GM18951 (cell line): ENCODE data around the gene TFDP1.

Experiments used
- POLR2A ChIP-seq: IDR thresholded peaks from 4 replicates; pipeline ENCODE4 v1.6.1; 2011; ENCODE audit warnings: mild to moderate bottlenecking; ENCODE audit not compliant: insufficient read length, insufficient read depth; ENCODE audit errors: extremely low read depth
- in situ Hi-C: fragments of 300-500 bp; cut with MboI; formaldehyde crosslinking; loops from one replicate; pipeline ENCODE4 v1.12.0; 2022; ENCODE audit warnings: low sequenced_read_pairs, mixed read lengths, inconsistent platforms; ENCODE audit not compliant: unreplicated experiment

TFDP1 gene

DNA sequence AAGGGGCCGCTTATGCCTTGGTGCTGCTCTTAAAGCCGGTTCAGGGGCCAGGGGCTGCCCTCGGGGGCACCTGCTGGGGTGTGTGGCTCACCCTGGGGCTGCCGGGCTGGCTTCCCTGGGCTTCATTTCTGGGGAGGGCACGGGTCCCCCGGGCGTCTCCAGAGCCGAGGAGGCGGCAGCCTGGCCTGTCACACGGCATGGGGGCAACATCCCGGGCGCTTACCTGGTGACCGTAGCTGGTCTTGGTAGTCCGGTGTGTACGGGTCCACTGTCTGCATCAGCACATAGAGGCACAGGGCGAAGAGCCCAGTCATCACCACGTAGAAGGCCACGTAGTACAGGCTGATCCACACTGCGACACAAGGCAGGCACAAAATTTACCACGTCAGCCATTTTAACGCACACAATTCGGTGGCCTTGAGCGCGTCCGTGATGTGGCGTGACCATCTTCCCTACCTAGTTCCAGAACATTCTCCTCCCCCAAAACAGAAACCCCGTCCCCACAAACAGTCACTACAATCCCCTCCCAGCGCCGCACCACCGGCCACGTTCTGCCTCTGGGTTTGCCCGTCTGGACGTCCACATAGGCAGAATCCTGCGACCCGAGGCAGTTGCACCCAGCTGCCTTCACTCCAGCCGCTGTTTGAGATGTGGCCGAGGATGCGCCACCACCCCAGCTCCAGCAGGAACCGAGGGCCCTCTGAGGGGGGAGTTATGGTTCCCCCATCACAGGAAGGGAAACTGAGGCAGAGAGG is 70.2 kb downstream of the TFDP1 start:
- no peak for TF ChIP-seq POLR2A
- in situ Hi-C loops = no loop called here

DNA sequence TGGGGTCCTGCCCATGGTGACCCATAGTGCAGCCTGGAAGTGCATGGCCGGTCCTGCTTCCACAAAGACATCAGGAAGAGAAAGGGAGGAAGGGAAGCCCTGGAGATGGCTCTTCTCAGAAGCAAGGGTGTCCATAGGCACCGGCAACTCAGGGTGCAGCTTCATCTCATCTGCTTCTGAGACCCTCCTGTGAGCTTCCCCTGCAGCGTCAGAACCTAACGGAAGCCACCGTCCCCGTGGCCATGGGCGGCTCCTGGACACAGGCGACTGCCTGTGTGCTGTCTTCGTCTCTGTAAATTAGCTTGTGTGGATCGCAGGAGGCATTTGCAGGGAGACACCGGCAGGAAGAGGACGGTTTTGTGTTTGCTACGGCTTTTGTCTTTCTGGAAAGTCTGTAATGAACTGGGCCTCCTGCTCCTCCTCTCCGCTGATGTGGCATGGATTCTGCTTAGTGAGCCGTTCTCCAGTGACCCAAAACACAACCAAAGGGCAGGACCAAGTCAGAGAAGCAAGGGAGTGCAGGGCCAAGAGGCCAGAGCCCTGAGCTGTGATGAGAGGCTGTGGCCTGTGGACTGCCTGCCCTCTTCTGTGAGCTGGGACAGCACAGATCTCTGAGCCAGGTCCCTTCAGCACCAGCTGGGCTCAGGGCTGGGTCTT is 70.9 kb downstream of the TFDP1 start:
- in situ Hi-C loops = no loop called here

DNA sequence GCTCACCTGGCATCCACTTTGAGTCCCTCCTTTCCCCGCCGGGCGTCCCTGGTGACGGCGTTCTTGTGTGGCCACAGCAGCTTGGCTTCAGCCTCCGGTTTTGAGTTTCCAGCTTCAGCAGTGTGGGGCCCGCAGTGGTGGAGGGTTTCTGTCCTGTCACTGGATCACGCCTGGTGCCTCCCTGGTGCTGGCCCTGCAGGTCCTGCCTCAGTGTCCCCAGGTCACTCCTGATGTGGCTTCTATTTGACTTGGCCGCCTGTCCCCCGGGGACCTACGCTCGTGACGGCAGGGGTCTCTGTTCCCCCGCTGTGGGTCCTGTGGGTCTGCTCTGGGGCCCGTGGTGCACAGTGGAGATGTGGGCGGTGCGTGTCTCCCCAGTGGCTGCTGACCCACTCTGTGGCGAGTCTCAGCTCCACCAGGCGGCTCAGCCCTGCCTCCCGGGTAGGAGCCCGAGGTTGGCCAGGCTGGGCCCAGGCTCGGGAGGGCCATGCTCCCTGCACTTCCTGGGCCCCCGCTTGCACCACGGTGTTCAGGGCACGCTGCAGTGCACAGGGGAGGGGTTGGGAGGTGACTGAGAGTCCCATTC is 71.5 kb downstream of the TFDP1 start:
- in situ Hi-C loops = no loop called here
- TF ChIP-seq POLR2A = no peak

More for the DNA sequence above, 70.9 kb downstream of the TFDP1 start:
- TF ChIP-seq POLR2A = no peak

DNA sequence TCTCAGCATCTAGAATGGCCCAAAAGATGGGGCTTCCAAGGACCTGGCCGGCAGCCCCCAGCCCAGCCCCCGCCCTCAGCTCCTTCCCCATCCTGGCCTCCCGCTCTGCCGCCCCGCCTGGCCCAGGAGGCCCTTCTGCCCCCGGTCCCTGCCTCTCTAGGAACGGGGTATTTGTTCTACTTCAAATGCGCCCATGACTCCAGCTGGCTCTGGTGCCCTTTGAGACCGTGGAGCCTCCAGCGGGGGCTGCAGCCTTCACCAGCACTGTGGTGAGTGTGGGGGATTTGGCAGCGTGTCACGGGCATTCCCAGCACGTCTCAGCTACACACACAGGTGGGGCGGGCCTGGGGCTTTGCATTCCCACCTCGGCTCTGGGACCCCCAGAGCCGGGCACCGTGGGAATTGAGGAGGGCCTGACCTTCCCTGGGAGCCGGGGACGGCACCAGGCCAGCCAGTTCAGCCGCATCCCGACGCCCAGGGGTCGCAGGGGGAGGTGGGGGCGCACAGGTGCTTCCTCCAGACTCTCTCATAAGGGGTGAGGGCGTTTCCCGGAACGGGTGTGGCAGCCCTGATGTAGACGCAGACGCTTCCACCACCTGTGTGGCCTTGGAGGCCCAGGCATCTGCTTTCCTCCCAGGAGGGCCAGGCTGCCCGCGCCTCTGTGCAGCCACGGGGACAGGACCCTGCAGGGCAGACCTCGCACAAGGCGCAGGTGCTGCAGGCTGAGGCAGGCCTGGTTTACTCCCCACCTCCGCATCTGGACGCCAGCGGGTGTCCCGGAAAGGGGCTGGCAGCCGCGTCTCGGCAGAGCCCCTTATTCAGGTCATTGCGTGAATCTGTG is 72.5 kb downstream of the TFDP1 start:
- TF ChIP-seq POLR2A = no peak
- in situ Hi-C loops = no loop called here

DNA sequence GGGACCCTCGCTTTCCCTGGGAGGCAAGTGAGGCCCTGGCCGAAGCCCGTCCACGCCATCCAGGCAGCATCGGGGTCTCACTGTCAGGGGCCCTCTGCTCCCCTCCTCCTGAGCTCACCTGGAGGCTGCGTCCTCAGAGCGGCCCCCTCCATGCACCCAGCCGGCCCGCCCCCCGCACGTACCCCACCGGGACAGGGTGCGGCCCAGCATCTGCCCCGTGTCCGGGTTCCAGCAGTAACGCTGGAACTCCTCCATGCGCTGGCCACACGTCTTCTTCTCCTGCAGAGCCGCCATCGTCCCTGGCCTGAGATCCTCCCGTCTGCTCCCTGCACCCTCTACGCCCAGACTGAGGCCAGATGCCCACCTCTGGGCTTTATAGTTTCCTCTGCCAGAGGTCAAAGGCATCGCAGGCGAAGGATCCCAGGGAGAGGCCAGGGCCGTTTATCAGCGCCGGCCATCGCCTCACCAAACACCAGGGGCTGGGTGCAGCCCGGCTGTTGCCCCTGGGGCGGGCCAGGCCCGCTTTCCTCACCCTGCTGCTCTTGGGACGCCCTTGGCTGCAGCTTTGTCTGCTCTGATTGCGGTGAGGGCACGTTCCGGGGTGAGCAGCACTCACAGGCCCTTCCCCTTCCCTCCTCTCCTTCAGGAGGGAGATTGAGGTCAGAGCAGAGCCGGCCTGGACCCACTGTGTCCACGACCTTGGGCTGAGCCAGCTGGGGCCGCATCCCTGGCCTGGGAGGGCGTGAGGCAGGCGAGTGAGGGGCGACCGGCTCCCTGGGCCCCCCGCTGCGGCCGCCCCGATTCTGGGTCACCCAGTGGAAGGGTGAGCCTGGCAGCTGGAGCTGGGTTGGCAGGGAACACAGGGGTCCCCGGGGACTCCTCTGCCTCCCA is 73.5 kb downstream of the TFDP1 start, which contains the start of gene ATP4B:
Gene ATP4B, minus strand, starts transcription at position 348 of the 891 bp plus-strand sequence. Its CDS starts 54 bp downstream, at position 294.
- no peak for TF ChIP-seq POLR2A
- in situ Hi-C loops = no loop called here

DNA sequence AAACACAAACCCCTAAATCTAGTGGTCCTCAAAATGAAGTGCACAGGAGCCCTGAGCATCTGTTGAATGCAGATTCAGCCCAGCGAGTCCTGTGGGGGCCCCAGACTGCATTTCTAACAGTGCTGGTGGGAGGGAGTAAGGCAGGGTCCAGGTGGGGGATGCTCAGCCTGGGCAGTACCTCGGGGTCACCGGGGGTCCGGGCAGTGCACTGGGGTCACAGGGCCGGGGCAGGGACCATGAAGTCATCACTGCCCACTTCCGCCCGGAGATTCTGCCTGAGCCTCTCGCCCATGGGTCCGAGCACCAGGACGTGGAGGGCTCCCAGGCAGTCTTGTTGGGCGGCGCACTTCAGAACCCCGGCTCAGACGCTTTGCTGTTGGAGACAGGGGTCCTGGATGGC is 74.3 kb downstream of the TFDP1 start:
- TF ChIP-seq POLR2A = no peak
- in situ Hi-C loops = no loop called here

- TF ChIP-seq POLR2A = no peak
- in situ Hi-C loops = no loop called here
These were observed 74.8 kb downstream of the TFDP1 start for GRCh38 chr13:113659337-113659736.

GRCh38 chr13:113660066-113660465 is 75.5 kb downstream of the TFDP1 start:
- in situ Hi-C loops = loop anchor here (5.0 kb wide), 1 partner anchor 72 kb away; no protein-coding TSS in a partner anchor
- no peak for TF ChIP-seq POLR2A

DNA sequence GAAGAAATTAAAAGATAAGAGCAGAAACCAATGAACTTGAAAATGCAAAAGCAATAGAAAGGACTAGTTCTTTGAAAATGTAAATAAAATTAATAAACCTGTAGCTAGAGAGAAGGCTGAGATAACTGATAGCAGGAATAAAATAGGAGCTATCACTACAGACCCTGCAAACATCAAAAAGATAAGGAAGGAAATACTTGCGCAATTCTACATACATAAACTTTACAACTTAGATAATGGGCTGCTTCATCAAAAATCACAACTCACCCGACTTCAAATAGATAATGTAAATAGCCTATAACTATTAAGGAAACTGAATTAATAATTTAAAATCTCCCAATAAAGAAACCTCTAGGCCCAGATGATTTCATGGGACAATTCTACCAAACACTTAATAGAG is 77.0 kb downstream of the TFDP1 start:
- in situ Hi-C loops = loop anchor here (5.0 kb wide), 1 partner anchor 71 kb away; no protein-coding TSS in a partner anchor
- TF ChIP-seq POLR2A = no peak

- in situ Hi-C loops = loop anchor here (5.0 kb wide), 1 partner anchor 68 kb away; no protein-coding TSS in a partner anchor
- TF ChIP-seq POLR2A = no peak
These were observed 79.4 kb downstream of the TFDP1 start for GRCh38 chr13:113663934-113664333.

- no peak for TF ChIP-seq POLR2A
- in situ Hi-C loops = loop anchor here (5.0 kb wide), 1 partner anchor 67 kb away; no protein-coding TSS in a partner anchor
These were observed 80.4 kb downstream of the TFDP1 start for GRCh38 chr13:113664751-113665596.
